OCI-LY1 (cell line): Measurements from ENCODE around the gene SNAPC4.

Source experiments
- CTCF ChIP-seq: fragments of 200-600 bp; sonication (generic), shearing (Covaris generic); IDR thresholded peaks from 2 replicates; pipeline ENCODE4 v1.5.1; 2017; ENCODE audit warnings: mild to moderate bottlenecking, antibody characterized with exemption, low read length, moderate library complexity, mixed read lengths
- EZH2 ChIP-seq: fragments of 200-600 bp; sonication (generic), shearing (Covaris generic); IDR thresholded peaks from 2 replicates; pipeline ENCODE4 v1.8.0; 2017; ENCODE audit warnings: borderline replicate concordance, mixed run types, mild to moderate bottlenecking, antibody characterized with exemption, low read length, moderate library complexity, mixed read lengths

GRCh38 chr9:136361754-136362449 is 38.1 kb downstream of the SNAPC4 start:
- TF ChIP-seq CTCF (no peak), EZH2 (no peak)
